AG04450 (cell line): ENCODE measurements around the gene GAS1. TPM values are rescaled to one million over a fixed set of nuclear protein-coding genes. Genes with fewer than 3 reads are reported as not detected.

Experiments
- CTCF ChIA-PET: fragments of 300-600, 350-600 bp; formaldehyde crosslinking; extraction: SDS; loops from one replicate; lab custom pipeline; 2022; ENCODE audit warnings: antibody characterized with exemption, inconsistent platforms; lab: Charles Lee
- POLR2A ChIA-PET: fragments of 350-600 bp; formaldehyde crosslinking; extraction: SDS; loops from one replicate; lab custom pipeline; 2021; ENCODE audit warnings: antibody characterized with exemption, inconsistent platforms; lab: Yijun Ruan, JAX
- DNase-seq: peaks from one replicate; pipeline ENCODE4 v3.0.0-alpha.2; 2011; ENCODE audit warnings: low read depth, low spot score
- H3K27ac ChIP-seq: one replicate; pipeline ENCODE4 v1.5.1; 2012; ENCODE audit warnings: low read depth, low read length, control low read depth
- H3K27me3 ChIP-seq: one replicate; pipeline ENCODE4 v1.6.0; 2012; ENCODE audit warnings: low read length; ENCODE audit not compliant: control insufficient read depth, insufficient read depth
- H3K4me3 ChIP-seq: 2 replicates; pipeline ENCODE4 v1.5.1; 2011; ENCODE audit warnings: mild to moderate bottlenecking, low read depth, low read length, control low read depth
- H3K9me3 ChIP-seq: 2 replicates; pipeline ENCODE4 v1.5.1; 2012; ENCODE audit warnings: low read length; ENCODE audit not compliant: control insufficient read depth, insufficient read depth
- CTCF ChIP-seq: IDR thresholded peaks from 2 replicates; pipeline ENCODE4 v1.5.1; 2011; ENCODE audit warnings: low read depth, low read length, control low read depth, inconsistent platforms
- polyA plus RNA-seq: library from polyadenylated mRNA; depleted of rRNA; stranded (reverse); fragments of >200 nt; gene quantifications from 2 replicates; pipeline ENCODE4 v1.2.3, GENCODE V29; 2011

The GAS1 gene
- polyA plus RNA-seq, 1 experiment, result 7.6 TPM

GRCh38 chr9:86955561-86955960 lies 8.3 kb upstream of the GAS1 start:
- ChIA-PET CTCF (interaction anchor here (1.2 to 1.3 kb wide), 2 partner anchors 9 to 521 kb away, joined by 3 read pairs; partner anchors contain the start of gene GAS1), POLR2A (no interaction called here)
- no peak overlapping the region for H3K4me3 ChIP-seq
- H3K27me3 ChIP-seq, result peaks cover 4% of the 10 kb centered on the region
- H3K27ac ChIP-seq, result no peak overlapping the region
- DNase-seq, result no peak
- no peak for TF ChIP-seq CTCF
- H3K9me3 ChIP-seq, result no peaks in the 10 kb centered on the region

GRCh38 chr9:86955042-86955441 lies 7.7 kb upstream of the GAS1 start:
- no peak for TF ChIP-seq CTCF
- CTCF ChIA-PET, result no interaction called here
- POLR2A ChIA-PET, result no interaction called here

GRCh38 chr9:86953181-86953580 lies 5.9 kb upstream of the GAS1 start:
- no peak for DNase-seq
- TF ChIP-seq CTCF, result no peak
- Histone ChIP-seq H3K9me3 (no peaks in the 10 kb centered on the region), H3K27ac (no peak overlapping the region), H3K27me3 (no peaks in the 10 kb centered on the region), H3K4me3 (no peak overlapping the region)
- CTCF ChIA-PET, result no interaction called here
- POLR2A ChIA-PET, result no interaction called here

More at GRCh38 chr9:86955042-86955441, 7.7 kb upstream of the GAS1 start:
- DNase-seq, result no peak
- Histone ChIP-seq H3K9me3 (no peaks in the 10 kb centered on the region), H3K27me3 (peaks cover 4% of the 10 kb centered on the region), H3K4me3 (no peak overlapping the region), H3K27ac (no peak overlapping the region)

DNA sequence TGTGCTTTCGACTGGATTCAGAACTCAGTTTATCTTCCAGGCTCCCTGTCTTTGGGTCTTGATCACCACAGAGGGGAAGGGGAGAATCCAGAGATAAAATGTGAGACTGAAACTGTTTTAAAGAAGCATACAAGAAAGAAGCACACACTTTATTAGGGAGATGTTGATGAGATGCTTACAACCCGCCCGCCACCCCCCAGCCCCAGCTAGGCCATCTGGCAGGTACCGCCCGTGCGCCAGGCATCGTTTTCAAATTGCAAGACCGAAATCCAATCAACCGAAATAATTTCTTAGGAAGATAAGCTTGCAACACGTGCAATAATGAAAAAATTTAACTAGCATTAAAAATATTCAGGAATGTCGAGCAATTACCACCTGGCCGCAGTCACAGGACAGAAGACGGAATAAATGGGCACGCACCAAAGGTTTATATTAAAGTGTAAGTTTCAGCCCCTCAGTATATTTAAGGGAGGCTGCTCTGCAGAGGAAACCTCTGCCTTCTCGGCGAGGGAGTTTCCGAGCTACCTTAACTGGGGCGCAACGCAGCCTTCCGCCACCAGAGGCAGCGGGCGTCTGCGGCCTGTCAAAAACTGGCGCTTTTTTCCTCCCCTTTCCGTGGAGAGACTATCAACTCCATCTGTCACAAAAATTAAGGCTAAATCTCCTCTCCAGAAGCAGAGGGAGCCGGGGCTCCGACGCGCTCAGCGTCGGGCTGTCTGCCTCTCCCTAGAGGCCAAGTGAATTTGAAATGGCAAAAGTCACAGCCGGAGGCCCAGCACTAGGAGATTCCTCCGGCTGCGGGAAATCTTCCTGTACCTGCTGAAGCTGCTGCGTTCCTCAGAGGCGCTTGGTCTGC lies 996 bp upstream of the GAS1 start:
- H3K9me3 ChIP-seq, result no peaks in the 10 kb centered on the region; the same call in 1 of the 2 replicates
- TF ChIP-seq CTCF, result peak; percentile 94
- H3K27me3 ChIP-seq, result peaks cover 12% of the 10 kb centered on the region
- peak overlapping the region; percentile 86 for H3K4me3 ChIP-seq
- H3K27ac ChIP-seq, result peak overlapping the region; percentile 4
- POLR2A ChIA-PET, result interaction anchor here (0.6 to 3.0 kb wide), 11 partner anchors 35 to 391 kb away, joined by 3 to 19 read pairs (median 5); no protein-coding TSS in a partner anchor
- peak; percentile 50 for DNase-seq
- CTCF ChIA-PET, result interaction anchor here (0.6 to 4.6 kb wide), 34 partner anchors 9 to 607 kb away, joined by 3 to 37 read pairs (median 4); no protein-coding TSS in a partner anchor
